H1 (cell line): Measurements from ENCODE around the gene GSG1L.

Experiments
- ZNF274 ChIP-seq: IDR thresholded peaks from 2 replicates; pipeline ENCODE4 v1.7.0; 2012; ENCODE audit warnings: low read length, borderline replicate concordance; ENCODE audit errors: extremely low read depth
- TF ChIP-seq, protein P1 (sequence below): IDR thresholded peaks from 2 replicates; pipeline ENCODE4 v1.6.1; 2012; ENCODE audit warnings: inconsistent platforms

DNA sequence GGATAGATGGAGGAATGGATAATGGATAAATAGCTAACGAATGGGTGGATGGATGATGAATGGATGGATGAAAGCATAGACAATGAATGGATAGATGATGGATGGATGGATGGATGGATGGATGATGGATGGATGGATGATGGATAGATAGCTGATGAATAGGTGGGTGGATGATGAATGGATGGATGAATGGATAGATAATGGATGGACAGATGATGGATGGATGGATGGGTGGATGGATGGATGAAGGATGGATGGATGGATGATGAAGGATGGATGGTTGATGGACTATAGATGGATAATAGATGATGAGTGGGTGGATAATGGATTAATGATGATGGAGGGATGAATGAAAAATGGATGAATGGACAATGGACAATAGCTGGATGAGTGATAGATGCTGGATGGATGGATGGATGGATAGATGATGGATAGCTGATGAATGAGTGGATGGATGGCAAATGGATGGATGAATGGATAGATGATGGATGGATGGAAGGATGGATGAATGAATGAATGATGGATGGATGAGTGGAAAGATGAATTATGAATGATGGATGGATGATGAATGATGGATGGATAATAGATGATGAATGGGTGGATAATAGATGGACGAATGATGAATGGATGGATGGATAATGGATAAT is 273.8 kb downstream of the GSG1L start:
- TF ChIP-seq ZNF274, result no peak
- TF ChIP-seq, protein P1, sequence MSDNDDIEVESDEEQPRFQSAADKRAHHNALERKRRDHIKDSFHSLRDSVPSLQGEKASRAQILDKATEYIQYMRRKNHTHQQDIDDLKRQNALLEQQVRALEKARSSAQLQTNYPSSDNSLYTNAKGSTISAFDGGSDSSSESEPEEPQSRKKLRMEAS, result no peak
